Lower leg skin (tissue), 4 donors: ENCODE results near the gene NOS1. TPM values are rescaled to one million over a fixed set of nuclear protein-coding genes. Genes with fewer than 3 reads are reported as not detected.
"Not testable (repeated sequence)": the region's sequence is repeated elsewhere in the genome, so short reads cannot be mapped to it uniquely, and the experiment has no call there.

ENCODE experiments used
- DNase-seq, 2 donors: peaks; one replicate each; pipeline ENCODE4 v3.0.0-alpha.2; 2019; ENCODE audit warnings: low spot score in 2 of 2
- H3K4me3 ChIP-seq: fragments of 200-600 bp; sonication (generic); 2 replicates; pipeline ENCODE4 v1.5.1; 2017; ENCODE audit warnings: mild to moderate bottlenecking, low read depth; ENCODE audit not compliant: poor library complexity, severe bottlenecking
- CTCF ChIP-seq, 3 donors: fragments of 450-650 bp; IDR thresholded peaks; one replicate each; pipeline ENCODE4 v1.5.1; 2016; ENCODE audit warnings: antibody characterized with exemption in 3 of 3, mild to moderate bottlenecking in 3 of 3, moderate library complexity in 2 of 3
- POLR2A ChIP-seq, 2 donors: fragments of 450-650 bp; IDR thresholded peaks; one replicate each; pipeline ENCODE4 v1.6.1; 2016 to 2017; ENCODE audit warnings: antibody characterized with exemption in 2 of 2, mild to moderate bottlenecking in 1 of 2, moderate library complexity in 1 of 2
- WGBS, 2 donors: methylation state at CpG; one replicate each; pipeline ENCODE4 v1.1.5; 2018; 5-methylcytosine and 5-hydroxymethylcytosine counted together
- intact Hi-C: fragments of 100-400 bp; cut with DNase I; formaldehyde crosslinking; loops from one replicate; pipeline ENCODE4 v1.15.0; 2023; ENCODE audit warnings: low total_unique reads
- total RNA-seq, 4 donors: library from RNA; depleted of rRNA; stranded (reverse); fragments of >200 nt; gene quantifications; one replicate each; pipeline ENCODE4 v1.1.0, GENCODE V29; 2016

The NOS1 gene
- total RNA-seq, 4 donors from 2014 or later: 5.4 to 10.2 (median 7.2) TPM

- 87 to 93% methylated on average over 2 of the region's 2 CpGs for WGBS, 2 donors
- DNase-seq: no peak
- TF ChIP-seq CTCF (IDR thresholded peaks at IDR 0.05) (no peak), POLR2A (IDR thresholded peaks at IDR 0.05) (no peak)
- intact Hi-C loops: no loop called here
- no peak overlapping the region for H3K4me3 ChIP-seq
Measured at GRCh38 chr12:117377758-117378157, 16.3 kb upstream of the NOS1 start.

- intact Hi-C loops: no loop called here
- DNase-seq: no peak
- WGBS, 2 donors: 51 to 59% methylated on average over 3 of the region's 3 CpGs
- TF ChIP-seq POLR2A (IDR thresholded peaks at IDR 0.05) (no peak), CTCF (IDR thresholded peaks at IDR 0.05) (no peak)
- no peak overlapping the region for H3K4me3 ChIP-seq
Measured at GRCh38 chr12:117370588-117370987, 9.2 kb upstream of the NOS1 start.

GRCh38 chr12:117370000-117370399 is 8.6 kb upstream of the NOS1 start:
- intact Hi-C loops: loop anchor here (5.0 to 10.0 kb wide), 3 partner anchors 135 to 467 kb away; no protein-coding TSS in a partner anchor
- 61 to 72% methylated on average over 17 of the region's 17 CpGs for WGBS, 2 donors
- not testable (repeated sequence) for H3K4me3 ChIP-seq, DNase-seq

- intact Hi-C loops: loop anchor here (5.0 to 10.0 kb wide), 3 partner anchors 132 to 470 kb away; no protein-coding TSS in a partner anchor
- no peak overlapping the region for H3K4me3 ChIP-seq
- peak; percentile 78 to 92 for DNase-seq
- no peak for TF ChIP-seq POLR2A (IDR thresholded peaks at IDR 0.05)
- TF ChIP-seq CTCF (IDR thresholded peaks at IDR 0.05): peak in 1 of 3 donors; percentile 67
- 15 to 16% methylated on average over 12 of the region's 12 CpGs for WGBS, 2 donors
Measured at GRCh38 chr12:117367006-117367638, 5.7 kb upstream of the NOS1 start.

- H3K4me3 ChIP-seq: no peak overlapping the region
- 52 to 62% methylated on average over 8 to 9 of the region's 9 CpGs for WGBS, 2 donors
- intact Hi-C loops: loop anchor here (5.0 to 10.0 kb wide), 3 partner anchors 130 to 472 kb away; no protein-coding TSS in a partner anchor
- no peak for DNase-seq
- no peak for TF ChIP-seq CTCF (IDR thresholded peaks at IDR 0.05)
- no peak for TF ChIP-seq POLR2A (IDR thresholded peaks at IDR 0.05)
Measured at GRCh38 chr12:117365049-117365616, 3.7 kb upstream of the NOS1 start.

GRCh38 chr12:117363953-117364486 is 2.6 kb upstream of the NOS1 start:
- intact Hi-C loops: loop anchor here (10.0 kb wide), 1 partner anchor 129 kb away; no protein-coding TSS in a partner anchor
- TF ChIP-seq CTCF (IDR thresholded peaks at IDR 0.05) (no peak), POLR2A (IDR thresholded peaks at IDR 0.05) (no peak)
- H3K4me3 ChIP-seq: no peak overlapping the region
- 11 to 19% methylated on average over 4 of the region's 4 CpGs for WGBS, 2 donors
- no peak for DNase-seq
